WTC11 (cell line): ENCODE results near the gene DCAF5. TPM values are rescaled to one million over a fixed set of nuclear protein-coding genes. Genes with fewer than 3 reads are reported as not detected.

Experiments
- ATAC-seq: fragments of 200-7000 bp; cut with Tn5 transposase; 2 replicates; pipeline ENCODE4 v1.10.0; 2021; ENCODE audit warnings: mild to moderate bottlenecking, moderate library complexity
- Bru-seq: library from RNA; stranded (reverse); fragments of 400-500 nt; gene quantifications from one replicate; lab custom pipeline; 2021; lab: Mats Ljungman, UMichigan
- CTCF ChIA-PET: fragments of 300-600 bp; sonication (Branson Sonifier 250); formaldehyde crosslinking; loops from one replicate; lab custom pipeline; 2021; ENCODE audit warnings: antibody characterized with exemption; lab: Charles Lee
- POLR2A ChIA-PET: fragments of 350-600 bp; sonication (Branson Sonifier 250); formaldehyde crosslinking; loops from one replicate; lab custom pipeline; 2021; ENCODE audit warnings: antibody characterized with exemption; lab: Charles Lee
- DNase-seq: peaks from one replicate; pipeline ENCODE4 v3.0.0; 2021; ENCODE audit warnings: low spot score
- H3K27ac Mint-ChIP-seq: 2 replicates; pipeline ENCODE4 v1.8.0; 2021; ENCODE audit warnings: mixed read lengths
- H3K27me3 Mint-ChIP-seq: 2 replicates; pipeline ENCODE4 v1.8.0; 2021; ENCODE audit warnings: low read depth, mild to moderate bottlenecking, moderate library complexity, mixed read lengths
- H3K36me3 Mint-ChIP-seq: 2 replicates; pipeline ENCODE4 v1.8.0; 2021; ENCODE audit warnings: mixed read lengths
- H3K4me1 Mint-ChIP-seq: 2 replicates; pipeline ENCODE4 v1.8.0; 2022; ENCODE audit warnings: mixed read lengths
- H3K4me3 Mint-ChIP-seq: 2 replicates; pipeline ENCODE4 v1.8.0; 2021; ENCODE audit warnings: mild to moderate bottlenecking, moderate library complexity, mixed read lengths
- H3K9me3 Mint-ChIP-seq: 2 replicates; pipeline ENCODE4 v1.8.0; 2021; ENCODE audit warnings: mixed read lengths
- ARID4B ChIP-seq: sonication (generic); formaldehyde crosslinking; IDR thresholded peaks from 2 replicates; pipeline ENCODE4 v1.8.0; 2023; ENCODE audit warnings: missing genetic modification reagents, mild to moderate bottlenecking, borderline replicate concordance
- EMX1 ChIP-seq: fragments of 250-450 bp; sonication (Bioruptor Pico); IDR thresholded peaks from 2 replicates; pipeline ENCODE4 v1.8.0; 2021; ENCODE audit warnings: mild to moderate bottlenecking
- HMGA2 ChIP-seq: fragments of 250-450 bp; sonication (Bioruptor Pico); IDR thresholded peaks from 2 replicates; pipeline ENCODE4 v1.4.0; 2021; ENCODE audit warnings: mild to moderate bottlenecking, moderate library complexity
- HMGXB4 ChIP-seq: sonication (generic); formaldehyde crosslinking; IDR thresholded peaks from 2 replicates; pipeline ENCODE4 v1.8.1; 2023; ENCODE audit warnings: mild to moderate bottlenecking, moderate library complexity, missing genetic modification reagents
- NFATC4 ChIP-seq: fragments of 250-450 bp; sonication (Bioruptor Pico); IDR thresholded peaks from 2 replicates; pipeline ENCODE4 v1.9.0; 2021; ENCODE audit warnings: mild to moderate bottlenecking
- NR2C2 ChIP-seq: sonication (generic); formaldehyde crosslinking; IDR thresholded peaks from 2 replicates; pipeline ENCODE4 v1.8.0; 2022; ENCODE audit warnings: mild to moderate bottlenecking, missing genetic modification reagents
- TEAD4 ChIP-seq: sonication (generic); formaldehyde crosslinking; IDR thresholded peaks from 2 replicates; pipeline ENCODE4 v1.8.0; 2022; ENCODE audit warnings: mild to moderate bottlenecking, missing genetic modification reagents
- USF2 ChIP-seq: sonication (generic); formaldehyde crosslinking; IDR thresholded peaks from 2 replicates; pipeline ENCODE4 v1.8.1; 2023; ENCODE audit warnings: mild to moderate bottlenecking, missing genetic modification reagents, moderate library complexity
- ZNF396 ChIP-seq: fragments of 250-450 bp; sonication (Bioruptor Pico); IDR thresholded peaks from 2 replicates; pipeline ENCODE4 v1.8.0; 2021; ENCODE audit warnings: mild to moderate bottlenecking, moderate library complexity, borderline replicate concordance
- long read RNA-seq, 3 experiments: library from RNA in 1 of 3; library from capped mRNA in 1 of 3; library from polyadenylated mRNA in 1 of 3; unstranded in 2 of 3; stranded (forward) in 1 of 3; transcript quantifications; one replicate each; pipeline ENCODE4 v2.0.0, GENCODE V29; 2021
- total RNA-seq: library from RNA; stranded (reverse); gene quantifications from 3 replicates; pipeline ENCODE4 v1.2.3, GENCODE V29; 2021

DCAF5 gene
- 28.9 to 30.3 TPM (median 29.1 TPM) in 3 replicates for total RNA-seq
- percentile 73 among the genes with signal in this experiment for Bru-seq, nascent RNA
- long read RNA-seq, experiment 1, full-length matches to known transcripts: 61 of 130 reads
- long read RNA-seq, experiment 1, partial matches to known transcripts: 9 of 130 reads
- long read RNA-seq, experiment 1, other reads (novel, unspliced or antisense): 60 of 130 reads
- long read RNA-seq, experiment 2, partial matches to known transcripts: 7 of 28 reads
- long read RNA-seq, experiment 2, other reads (novel, unspliced or antisense): 21 of 28 reads
- long read RNA-seq, experiment 3, partial matches to known transcripts: 0 of 1 reads
- long read RNA-seq, experiment 3, other reads (novel, unspliced or antisense): 1 of 1 reads

GRCh38 chr14:69152902-69153151 is at the start of gene DCAF5:
TSS of gene DCAF5 (minus strand) at chr14:69153119. CDS start at chr14:69152978, 141 bp downstream.
- peaks cover 4% of the 10 kb centered on the region; the same call in 1 of the 2 replicates for H3K36me3 Mint-ChIP-seq
- H3K4me1 Mint-ChIP-seq: peaks cover 28% of the 10 kb centered on the region
- CTCF ChIA-PET: interaction anchor here (0.7 to 4.7 kb wide), 9 partner anchors 10 to 194 kb away, joined by 3 to 71 read pairs (median 4); partner anchors contain the start of genes EXD2 and GALNT16
- H3K27me3 Mint-ChIP-seq: peaks cover 14% of the 10 kb centered on the region
- DNase-seq: peak; percentile 90
- H3K9me3 Mint-ChIP-seq: no peaks in the 10 kb centered on the region
- POLR2A ChIA-PET: interaction anchor here (0.6 kb wide), 1 partner anchor 38 kb away, joined by 3 read pairs; the partner anchor contains the start of gene EXD2
- H3K27ac Mint-ChIP-seq: peak within 1 kb of the TSS; percentile 65
- ATAC-seq: peak; percentile 73; the same call in 1 of the 2 replicates
- TF ChIP-seq ARID4B (CRISPR knock-in tag): no peak
- no peak for TF ChIP-seq NR2C2
- H3K4me3 Mint-ChIP-seq: peak within 1 kb of the TSS; percentile 92

- no peak for TF ChIP-seq TEAD4 (CRISPR knock-in tag)
- TF ChIP-seq HMGXB4 (CRISPR knock-in tag): no peak
- no peak for TF ChIP-seq ZNF396
- no peak for TF ChIP-seq NFATC4
- TF ChIP-seq EMX1 (CRISPR knock-in tag): no peak
- no peak for TF ChIP-seq ARID4B (CRISPR knock-in tag)
- no peak for TF ChIP-seq USF2 (CRISPR knock-in tag)
- Mint-ChIP-seq H3K4me1 (no peaks in the 10 kb centered on the region), H3K4me3 (no peak overlapping the region), H3K9me3 (no peaks in the 10 kb centered on the region), H3K36me3 (no peaks in the 10 kb centered on the region), H3K27ac (no peak overlapping the region), H3K27me3 (no peaks in the 10 kb centered on the region)
- DNase-seq: no peak
- no peak for ATAC-seq
- ChIA-PET CTCF (interaction anchor here (0.5 kb wide), 1 partner anchor 304 kb away, joined by 4 read pairs; no protein-coding TSS in a partner anchor), POLR2A (interaction anchor here (0.7 to 1.1 kb wide), 2 partner anchors 9 to 322 kb away, joined by 4 read pairs; partner anchors contain the start of gene EXD2)
These were observed 46.9 kb upstream of the DCAF5 start for GRCh38 chr14:69199786-69200185.

GRCh38 chr14:69193721-69194120 is 40.8 kb upstream of the DCAF5 start:
- no peaks in the 10 kb centered on the region for H3K9me3 Mint-ChIP-seq
- H3K4me1 Mint-ChIP-seq: peaks cover 18% of the 10 kb centered on the region
- TF ChIP-seq HMGA2 (CRISPR knock-in tag) (no peak), ARID4B (CRISPR knock-in tag) (no peak)
- ChIA-PET POLR2A (no interaction called here), CTCF (no interaction called here)
- ATAC-seq (no peak), DNase-seq (no peak)
- peak overlapping the region; percentile 92; the same call in 1 of the 2 replicates for H3K4me3 Mint-ChIP-seq
- no peaks in the 10 kb centered on the region for H3K27me3 Mint-ChIP-seq
- no peaks in the 10 kb centered on the region for H3K36me3 Mint-ChIP-seq
- H3K27ac Mint-ChIP-seq: peak overlapping the region; percentile 48; the same call in 1 of the 2 replicates
